Measurements from ENCODE around the gene EHD1.
A peak's percentile ranks its signal among the peaks of the same experiment; 100 is the strongest.

The EHD1 gene

DNA sequence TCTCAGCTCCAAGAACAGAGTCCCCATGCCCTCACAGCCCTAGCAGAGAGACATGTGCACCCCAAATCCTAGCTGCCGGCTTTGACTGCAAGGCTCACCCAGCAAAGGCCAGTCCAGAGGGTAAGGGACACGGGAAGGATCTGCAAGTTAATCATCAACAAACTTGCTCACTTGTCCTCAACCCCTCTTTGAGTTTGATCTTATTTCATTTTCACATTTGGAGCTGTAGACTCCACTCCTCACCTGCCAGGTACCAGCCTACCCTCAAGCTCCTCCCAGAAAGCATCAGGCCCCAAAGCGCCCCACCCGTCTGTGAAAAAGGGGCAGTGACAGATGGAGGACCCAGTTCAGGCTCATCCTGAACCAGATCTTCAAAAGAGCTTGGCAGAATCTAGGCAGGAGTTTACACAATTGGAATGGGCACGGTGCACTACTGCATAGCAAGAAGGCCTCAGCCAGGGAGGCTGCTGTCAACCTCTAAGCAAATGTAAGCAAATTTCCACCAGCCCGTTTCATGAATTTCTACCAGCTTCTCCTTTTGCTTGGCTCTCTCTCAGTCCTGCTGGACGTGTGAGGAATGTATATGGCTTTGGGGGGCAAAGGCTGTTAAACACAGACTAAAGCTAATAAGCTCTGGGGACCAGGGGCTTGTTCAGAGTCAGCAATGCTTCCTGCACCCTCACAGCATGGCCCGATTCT is 5.5 kb downstream of the EHD1 start:
- DNase-seq: no peak

DNA sequence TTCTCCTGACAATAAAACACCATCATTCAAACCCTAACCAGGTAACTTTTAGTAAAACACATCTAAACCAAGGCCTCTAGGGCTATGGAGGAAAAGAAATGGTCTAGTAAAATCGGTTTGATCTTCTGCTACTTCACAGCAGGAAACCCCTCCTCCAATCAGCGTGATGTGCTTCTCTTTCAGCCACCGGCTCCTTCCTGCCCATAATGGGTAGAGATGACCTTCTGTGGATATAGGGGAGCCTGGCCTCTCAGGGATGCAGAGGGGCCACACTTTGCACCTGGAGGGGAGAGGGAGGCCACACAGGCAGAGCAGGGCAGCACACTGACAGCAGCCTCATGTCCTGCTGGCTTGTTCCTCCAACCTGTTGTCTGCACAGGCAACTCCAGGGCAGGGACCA is 6.9 kb downstream of the EHD1 start:
- DNase-seq: no peak

DNA sequence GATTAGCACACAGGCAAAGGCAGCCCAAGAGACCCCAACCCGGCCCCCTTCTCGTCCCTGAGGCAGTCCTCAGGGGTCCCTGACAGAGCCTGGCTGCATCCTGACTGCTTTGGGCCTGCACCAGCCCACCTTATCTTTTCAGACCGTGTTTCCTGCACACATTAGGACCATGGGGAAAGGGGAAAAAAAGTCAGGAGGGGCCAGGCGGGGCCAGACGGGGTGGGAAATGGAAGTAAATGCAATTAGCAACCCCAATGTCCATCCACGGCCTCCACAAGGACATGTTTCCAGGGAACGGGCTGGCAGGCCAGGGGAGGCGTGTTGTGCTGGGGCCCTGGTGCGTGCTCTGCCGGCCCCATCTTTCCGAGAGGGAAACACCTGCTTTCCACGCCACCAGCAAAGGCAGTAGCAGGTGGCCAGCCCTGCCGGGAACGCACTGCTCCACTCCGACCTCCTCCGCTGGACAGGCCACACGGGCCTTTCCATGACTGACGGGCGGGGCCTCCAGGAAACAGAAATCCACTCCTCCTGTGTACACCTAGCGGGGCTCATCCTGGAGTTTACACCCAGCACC is 7.4 kb downstream of the EHD1 start:
- no peak for DNase-seq

DNA sequence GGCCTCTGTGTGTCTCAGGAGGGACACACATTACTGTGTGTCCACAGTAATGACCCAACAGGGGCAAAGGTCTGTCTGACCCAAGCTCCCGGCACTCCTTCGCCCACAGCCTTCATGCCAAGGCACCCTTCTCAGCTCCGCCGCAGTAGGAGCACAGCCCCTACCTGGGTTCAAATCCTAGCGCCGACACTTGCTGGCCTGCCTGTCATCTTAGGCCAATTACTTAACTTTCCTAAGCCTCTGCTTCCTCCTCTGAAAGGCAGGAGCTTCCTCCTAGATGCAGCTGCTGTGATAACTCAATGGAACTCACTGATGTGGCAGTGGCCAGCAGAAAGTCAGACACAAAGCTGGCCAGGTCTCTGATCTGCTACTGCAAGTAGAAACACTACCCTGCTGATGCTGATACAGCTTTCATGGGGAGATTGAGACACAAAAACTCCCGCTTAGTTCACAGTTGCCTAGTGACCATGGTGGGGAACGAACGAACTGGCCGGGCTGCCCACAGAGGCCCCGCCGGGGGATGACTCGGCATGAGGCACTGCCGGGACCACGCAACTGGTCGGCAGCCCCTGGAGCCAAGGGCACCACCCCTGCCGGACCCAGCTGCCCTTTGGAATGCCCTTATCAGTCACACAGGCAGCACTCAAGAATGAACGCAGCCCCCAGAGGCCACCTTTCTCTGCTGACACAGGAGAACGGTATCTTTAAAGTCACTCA is 8.1 kb downstream of the EHD1 start:
- DNase-seq: peak; percentile 68 to 78

DNA sequence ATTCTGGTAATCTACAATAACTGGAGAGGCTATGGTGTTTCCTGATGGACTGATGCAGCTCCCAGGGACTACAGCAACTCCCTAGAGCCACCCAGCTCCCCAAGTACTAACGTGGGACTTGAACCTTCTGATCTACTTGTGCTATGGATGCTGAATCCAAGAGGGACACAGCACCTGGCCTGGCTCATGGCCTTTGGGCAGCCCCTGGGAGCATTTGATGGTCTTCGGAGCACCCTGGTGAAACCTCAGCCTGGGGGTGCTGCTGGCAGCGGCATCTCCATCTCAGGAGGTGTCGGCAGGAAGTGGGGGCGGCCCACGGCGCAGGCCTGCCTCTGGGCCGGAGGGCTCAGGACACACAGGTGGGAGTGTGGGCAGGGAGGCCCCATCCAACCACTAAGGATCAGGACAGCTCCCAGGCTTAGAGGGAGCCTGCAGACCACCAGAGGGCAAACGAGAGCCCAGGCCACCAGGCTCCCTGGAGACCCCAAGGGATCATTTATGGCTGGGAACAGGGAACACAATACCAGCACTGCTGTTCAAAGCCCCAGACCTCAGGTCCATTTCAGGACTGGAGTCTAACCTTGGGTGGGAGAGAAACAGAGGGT is 8.7 kb downstream of the EHD1 start:
- DNase-seq: no peak

DNA sequence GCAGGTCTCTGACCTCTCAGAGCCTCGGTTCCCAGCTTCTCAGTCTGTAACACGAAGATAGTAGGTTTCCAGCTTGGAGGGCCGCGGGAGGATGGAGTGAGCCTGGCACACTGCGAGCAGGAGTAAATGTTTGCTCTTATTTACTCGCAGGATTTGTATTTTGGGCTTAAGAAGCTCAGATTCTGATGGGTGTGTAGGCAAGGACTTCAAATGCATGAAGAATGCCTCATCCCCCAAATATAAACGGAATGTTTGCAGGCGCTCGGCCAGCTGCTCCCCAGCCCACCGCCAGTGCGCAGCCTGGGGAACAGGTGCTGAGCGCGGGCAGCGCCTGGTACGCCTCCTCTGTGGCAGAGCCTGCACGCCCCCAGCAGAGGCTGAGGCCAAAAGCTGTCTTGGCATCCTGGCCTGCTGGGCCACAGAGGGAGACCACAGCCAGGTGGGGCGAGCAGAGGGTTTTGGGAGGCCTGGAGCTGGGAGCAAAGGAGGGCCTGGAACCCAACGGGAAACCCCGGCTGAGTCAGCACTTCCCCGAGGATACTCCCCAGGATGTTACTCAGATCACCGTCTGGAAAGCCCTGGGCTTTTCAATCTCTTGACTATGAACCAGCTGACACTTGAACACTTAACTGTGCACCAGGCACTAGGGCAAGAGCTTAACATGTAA is 9.4 kb downstream of the EHD1 start:
- DNase-seq: no peak

DNA sequence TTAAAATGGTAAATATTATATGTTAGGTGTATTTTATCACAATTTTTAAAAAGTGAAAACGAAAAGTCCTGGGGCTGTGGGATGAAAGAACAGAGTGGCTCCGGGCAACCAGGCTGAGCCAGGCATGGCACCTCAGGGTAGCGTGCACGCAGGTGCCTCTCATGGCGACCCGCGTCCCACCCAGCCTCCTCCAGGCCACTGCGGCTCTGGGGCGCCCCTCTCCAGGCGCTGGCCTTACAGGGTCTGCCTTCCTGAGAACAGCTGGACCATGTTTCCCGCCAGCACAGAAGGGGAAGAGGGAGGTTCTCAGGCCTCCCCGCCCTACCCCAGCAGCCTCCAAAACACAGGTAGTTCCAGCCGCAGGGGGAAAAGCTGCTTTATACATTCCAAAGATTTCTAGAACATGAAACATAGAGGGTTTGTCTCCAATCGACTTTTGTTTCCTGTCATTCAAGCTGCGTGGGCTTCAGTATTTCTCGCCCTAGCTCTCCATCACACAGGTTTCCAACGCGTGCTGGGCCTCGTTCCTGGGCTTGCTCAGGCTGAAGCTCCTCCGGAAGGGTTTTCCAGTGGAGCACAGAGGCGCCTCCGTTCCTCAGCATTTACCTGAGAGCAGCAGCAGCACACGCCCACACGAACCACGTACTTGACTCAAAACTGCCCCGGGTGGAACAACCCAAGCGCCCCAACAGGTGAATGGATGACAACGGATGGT is 10.5 kb downstream of the EHD1 start:
- no peak for DNase-seq

DNA sequence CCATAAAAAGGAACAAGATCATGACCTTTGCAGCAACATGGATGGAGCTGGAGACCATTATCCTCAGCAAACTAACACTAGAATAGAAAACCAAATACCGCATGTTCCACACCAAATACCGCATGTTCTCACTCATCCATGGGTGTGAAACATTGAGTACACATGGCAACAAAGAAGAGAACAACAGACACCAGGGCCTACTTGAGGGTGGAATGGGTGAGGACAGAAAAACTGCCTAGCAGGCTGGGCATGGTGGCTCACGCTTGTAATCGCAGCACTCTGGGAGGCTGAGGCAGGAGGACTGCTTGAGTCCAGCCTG is 12.3 kb downstream of the EHD1 start:
- no peak for DNase-seq

DNA sequence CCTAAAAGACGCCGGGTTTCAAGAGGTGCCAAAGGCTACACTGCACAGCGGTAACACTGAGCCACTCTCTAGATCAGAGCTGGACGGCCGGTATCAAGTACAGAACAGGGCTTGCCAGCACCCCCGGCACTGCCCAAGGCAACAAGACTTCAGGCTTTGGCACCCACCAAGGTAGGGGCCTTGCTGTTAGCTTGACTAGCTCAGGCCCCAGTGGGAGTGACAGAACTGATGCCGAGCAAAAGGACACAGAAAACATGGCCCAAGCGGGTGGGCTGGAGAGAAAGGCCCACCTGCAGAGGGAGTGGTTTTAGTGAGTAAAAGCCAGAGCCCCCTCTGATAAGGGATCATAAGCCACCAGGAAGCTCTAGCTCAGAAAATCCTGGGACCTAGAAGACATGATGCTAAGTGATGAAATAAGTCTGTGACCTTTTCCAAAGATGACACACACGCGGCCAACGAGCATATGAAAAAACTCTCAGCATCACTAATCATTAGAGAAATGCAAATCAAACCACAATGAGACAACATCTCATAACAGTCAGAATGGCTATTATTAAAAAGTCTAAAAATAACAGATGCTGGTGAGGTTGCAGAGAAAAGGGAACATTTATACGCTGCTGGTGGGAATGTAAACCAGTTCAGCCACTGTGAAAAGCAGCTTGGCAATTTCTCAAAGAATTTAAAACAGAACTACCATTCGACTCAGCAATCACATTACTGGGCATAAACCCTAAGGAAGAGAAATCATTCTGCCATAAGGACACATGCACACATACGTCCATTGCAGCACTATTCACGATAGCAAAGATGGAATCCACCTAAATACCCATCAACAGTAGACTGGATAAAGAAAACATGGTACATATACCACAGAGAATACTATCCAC is 12.9 kb downstream of the EHD1 start:
- peak; percentile 80 to 83 for DNase-seq

DNA sequence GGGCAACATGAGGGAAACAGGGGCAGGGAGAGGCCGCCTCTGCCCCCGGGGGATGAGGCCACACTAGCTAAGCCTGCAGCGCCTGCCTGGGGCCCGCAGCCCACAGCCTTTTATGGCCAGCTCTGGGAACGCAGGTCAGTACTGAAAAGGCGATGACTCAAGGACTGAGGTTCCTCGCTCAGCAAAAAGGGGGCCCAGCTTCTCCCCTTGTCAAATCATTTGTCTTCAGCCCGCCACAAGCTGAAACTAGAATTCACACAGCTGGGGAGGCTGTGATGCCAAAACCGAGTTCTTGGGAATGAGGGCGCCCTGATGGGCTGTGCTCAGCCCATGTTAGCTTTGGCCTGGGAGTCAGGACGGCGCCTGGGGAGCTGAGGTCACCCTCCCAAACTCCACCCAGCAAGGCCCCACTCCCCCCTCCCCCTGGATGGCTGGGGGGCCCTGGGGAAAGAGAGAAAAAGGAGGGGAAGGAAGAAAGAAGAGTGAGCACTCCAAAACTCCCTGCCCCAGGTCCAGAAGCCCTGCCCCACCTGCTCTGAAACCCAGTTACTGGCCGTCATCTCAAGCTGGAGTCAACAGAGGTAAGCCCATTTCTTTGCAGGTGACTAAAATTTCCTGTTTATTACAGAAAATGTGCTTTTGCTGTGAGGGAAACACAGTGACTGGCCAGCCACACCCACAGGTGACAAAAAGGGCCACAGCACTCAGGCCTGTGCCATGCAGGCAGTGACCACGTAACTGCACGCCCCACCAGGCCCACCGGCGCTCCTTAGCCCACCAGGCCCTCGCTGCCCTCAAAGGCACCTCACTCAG is 13.7 kb downstream of the EHD1 start:
- DNase-seq: peak in 1 of 2 donors; percentile 49

DNA sequence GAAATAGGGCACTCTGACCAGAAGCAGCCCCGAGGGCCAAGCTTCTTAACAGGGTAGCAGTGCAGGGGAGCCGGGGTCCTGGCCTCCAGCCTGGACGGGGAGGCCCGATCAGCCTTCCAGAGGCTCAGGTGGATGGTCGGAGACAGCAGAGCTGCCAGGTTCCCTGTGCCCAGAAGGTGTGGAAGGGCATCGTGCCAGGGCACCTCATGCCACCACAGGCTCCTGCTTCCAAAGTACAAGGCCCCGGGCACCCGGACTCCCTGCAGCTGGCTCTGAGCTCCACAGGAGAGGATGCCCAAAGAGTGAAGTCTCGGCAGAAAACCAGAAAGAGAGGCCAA is 14.3 kb downstream of the EHD1 start:
- no peak for DNase-seq

DNA sequence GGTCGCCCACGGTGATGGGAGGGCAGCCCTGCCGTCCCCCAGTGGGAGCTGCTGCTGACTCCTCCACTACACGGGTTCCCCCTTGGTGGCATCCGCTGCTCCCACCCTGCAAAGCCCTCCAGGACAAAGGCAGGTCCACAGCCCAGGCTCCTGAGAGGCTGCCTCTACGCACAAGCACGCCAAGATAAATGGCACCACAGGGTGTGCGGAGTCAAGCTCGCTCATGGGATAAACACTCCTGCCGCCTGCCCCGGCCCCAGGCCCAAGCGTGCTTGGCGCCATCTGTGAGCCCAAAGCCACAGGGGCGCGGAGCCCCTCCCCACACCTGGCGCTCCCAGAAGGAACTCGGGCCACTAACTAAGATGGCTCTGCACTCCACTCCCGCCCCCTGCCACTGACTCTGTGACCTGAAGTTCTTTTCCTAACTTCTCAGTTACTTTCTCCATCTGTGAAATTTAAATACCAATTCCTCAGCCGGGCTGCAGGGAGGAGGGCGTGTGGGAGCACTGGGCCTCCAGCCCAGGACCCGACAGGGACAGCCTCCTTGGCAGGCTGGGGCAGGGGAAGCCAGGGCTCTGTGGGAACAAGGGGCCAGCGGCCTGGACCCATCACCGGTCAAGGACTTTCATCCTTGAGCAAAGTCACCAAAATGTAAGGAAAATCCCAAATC is 14.9 kb downstream of the EHD1 start:
- DNase-seq: no peak

DNA sequence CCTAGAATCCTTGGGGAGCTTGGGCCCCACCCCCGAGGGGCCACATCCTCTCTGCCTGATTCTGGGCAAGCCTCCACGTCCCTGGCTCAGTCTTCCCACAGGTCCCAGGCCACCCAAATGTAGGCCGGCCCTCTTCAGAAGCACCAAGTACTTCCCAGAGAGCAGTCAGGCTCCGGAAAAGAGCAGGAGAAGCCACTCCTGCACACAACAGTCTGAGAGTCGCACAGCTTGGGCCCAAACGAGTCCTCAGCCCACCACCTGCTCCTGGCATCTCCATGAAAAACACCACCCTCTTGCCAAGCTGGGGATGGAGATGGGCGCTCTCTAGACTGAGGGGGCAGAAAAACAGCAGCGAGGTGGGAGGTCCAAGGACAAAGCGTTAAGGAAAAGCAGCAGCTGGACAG is 15.4 kb downstream of the EHD1 start:
- no peak for DNase-seq

DNA sequence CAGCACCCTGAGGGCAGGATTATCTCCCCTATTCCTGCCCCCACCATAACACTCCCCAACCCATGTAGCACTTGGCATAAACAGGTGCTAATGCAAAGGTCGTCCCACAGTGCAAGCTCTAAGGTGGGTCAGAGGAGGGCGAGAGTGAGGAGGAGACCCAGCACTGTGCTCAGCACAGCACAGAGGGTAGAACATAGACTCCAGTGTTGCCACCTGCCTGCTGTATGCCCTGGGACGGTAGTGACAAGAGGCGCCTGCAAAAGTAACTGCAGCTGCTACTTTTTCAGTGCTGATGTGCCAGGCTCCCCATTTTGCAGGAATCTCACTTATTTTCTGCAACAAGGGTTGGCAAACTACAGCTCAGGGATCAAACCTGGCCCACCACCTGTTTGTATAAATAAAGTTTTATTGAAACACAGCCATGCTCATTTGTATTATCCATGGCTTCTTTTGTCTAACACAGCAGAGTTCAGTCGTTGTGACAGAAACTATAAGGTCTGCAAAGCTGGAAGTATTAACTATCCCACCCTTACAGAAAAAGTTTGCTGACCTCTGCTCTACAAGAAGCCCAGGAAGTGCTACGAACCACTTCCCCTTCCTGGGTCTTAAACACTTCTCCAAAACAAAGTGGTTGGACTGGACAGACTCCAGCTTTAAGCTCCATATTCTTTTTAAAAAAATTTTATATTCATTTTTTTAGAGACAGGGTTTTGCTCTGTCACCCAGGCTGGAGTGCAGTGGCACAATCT is 17.0 kb downstream of the EHD1 start:
- DNase-seq: peak; percentile 79 to 88

DNA sequence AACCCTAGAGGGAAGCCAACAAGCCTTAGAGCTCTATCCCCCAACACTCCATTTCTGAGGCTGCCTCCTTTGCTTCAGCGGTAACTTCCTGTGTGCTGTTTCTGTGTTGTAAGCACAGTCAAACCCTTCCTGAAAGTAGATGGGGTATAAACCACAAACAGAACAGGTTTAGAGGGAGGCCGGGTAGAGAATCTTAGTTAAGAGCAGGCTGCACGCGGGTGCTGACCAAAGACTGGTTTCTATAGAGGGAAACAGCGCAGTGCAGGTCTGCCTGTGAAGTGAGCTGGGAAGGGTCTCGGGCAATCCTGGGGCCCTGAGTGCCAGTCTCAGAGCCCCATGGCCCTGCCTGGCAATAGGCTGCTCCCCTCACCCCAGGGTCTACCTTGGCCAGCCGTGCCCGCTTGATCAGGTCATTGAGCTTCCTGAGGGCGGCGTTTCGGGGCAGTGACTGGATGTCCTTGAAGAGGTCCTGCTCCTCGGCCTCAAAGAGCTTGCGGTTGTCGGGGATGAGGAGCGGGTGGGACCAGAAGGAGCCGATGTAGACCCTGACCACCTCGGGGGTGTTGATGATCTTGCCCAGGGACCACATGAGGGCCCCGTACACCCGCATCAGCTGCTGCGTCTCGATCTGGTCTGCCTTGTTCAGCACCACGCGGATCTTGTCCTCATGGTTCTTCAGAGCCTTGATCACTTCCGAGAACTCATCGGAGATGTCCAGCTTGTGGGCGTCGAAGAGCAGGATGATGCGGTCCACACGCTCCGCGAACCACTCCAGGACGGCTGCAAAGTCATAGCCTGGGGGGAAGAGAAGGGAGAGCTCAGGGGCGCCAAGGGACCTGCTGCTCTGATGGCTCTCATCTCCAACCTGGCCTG is 18.6 kb downstream of the EHD1 start:
- peak; percentile 46 to 50 for DNase-seq

DNA sequence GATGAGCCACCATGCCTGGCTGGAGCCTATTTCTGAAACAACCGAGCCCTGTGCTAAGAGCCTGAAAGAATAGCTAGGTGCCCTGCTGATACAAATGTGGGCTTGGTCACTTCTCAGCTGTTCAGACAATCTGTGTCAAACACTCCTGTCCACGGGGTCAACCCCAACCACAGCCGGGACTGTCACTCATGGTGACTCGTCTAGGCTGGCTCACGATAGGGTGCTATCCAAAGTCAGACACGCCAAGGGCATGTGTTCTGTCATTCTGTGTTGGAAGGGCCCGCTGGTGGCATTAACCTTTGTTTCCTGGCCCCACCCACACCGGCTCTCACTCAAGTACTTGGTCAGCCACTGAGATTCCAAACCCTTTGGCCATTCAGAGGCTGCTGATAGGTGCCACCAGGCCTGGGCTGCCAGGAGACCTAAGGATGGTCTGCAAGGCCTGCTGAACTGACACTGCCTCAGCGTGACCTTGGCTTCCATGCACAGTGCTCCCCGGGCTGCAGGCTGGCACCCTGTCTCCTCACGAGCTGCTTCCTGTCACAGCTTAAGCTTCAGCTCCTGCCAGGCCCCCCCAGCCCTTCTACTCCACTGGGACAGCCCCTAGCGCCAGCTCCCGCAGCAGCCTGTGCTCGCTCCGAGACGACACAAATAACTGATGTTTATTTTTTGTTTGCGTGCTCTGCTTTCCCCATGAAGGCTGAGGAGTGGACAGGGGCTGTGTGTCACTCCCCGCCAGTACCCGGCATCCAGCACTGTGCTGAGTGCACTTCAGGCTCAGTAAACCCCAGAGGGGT is 19.8 kb downstream of the EHD1 start:
- peak; percentile 30 to 71 for DNase-seq

DNA sequence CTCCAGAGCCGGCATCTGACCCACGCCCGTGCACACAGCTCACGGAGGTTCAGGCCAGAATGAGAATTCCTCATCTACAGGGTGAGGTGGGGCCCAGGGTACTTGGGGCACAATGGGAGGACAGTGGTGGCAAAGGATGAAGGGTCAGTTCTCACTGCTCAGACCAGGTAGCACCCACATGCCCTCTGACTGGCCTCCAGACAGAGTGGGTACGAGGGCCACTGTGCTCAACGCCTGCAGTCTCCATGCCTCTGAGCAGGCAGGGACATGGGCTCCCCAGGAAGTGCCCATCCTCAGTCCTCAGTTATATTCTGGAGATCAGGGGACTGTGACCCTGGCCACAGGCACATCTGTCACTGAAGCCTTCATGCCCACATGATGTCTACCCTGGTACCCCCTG is 20.9 kb downstream of the EHD1 start:
- no peak for DNase-seq
